ENCODE results near the gene GOLGA3. TPM values are rescaled to one million over a fixed set of nuclear protein-coding genes. Genes with fewer than 3 reads are reported as not detected.

GOLGA3 gene
- total and polyA plus RNA-seq, 10 of the 15 experiments (the other 5 are each of a cell fraction or from before 2014, with no cell fraction given) = 2.0 to 42.7 (median 15.2) TPM

DNA sequence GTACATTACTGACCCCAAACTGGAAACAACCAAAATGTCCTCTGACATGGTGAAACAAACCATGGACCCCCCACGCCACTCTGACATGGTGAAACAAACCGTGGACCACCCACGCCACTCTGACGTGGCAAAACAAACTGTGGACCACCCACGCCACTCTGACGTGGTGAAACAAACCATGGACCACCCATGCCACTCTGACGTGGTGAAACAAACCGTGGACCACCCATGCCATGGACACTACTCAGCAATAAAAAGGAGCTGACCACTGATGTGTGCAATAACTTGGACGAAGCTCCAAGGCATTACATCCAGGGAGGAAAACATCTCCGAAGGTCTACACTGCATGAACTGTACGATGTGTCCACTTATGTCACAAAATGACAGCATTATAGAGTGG, 3.1 kb upstream of the GOLGA3 start (continued):
- TF ChIP-seq, protein P1, sequence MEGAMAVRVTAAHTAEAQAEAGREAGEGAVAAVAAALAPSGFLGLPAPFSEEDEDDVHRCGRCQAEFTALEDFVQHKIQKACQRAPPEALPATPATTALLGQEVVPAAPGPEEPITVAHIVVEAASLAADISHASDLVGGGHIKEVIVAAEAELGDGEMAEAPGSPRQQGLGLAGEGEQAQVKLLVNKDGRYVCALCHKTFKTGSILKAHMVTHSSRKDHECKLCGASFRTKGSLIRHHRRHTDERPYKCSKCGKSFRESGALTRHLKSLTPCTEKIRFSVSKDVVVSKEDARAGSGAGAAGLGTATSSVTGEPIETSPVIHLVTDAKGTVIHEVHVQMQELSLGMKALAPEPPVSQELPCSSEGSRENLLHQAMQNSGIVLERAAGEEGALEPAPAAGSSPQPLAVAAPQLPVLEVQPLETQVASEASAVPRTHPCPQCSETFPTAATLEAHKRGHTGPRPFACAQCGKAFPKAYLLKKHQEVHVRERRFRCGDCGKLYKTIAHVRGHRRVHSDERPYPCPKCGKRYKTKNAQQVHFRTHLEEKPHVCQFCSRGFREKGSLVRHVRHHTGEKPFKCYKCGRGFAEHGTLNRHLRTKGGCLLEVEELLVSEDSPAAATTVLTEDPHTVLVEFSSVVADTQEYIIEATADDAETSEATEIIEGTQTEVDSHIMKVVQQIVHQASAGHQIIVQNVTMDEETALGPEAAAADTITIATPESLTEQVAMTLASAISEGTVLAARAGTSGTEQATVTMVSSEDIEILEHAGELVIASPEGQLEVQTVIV (IDR thresholded peaks at IDR 0.05; ENCODE audit: borderline replicate concordance, partially characterized antibody) = no peak

DNA sequence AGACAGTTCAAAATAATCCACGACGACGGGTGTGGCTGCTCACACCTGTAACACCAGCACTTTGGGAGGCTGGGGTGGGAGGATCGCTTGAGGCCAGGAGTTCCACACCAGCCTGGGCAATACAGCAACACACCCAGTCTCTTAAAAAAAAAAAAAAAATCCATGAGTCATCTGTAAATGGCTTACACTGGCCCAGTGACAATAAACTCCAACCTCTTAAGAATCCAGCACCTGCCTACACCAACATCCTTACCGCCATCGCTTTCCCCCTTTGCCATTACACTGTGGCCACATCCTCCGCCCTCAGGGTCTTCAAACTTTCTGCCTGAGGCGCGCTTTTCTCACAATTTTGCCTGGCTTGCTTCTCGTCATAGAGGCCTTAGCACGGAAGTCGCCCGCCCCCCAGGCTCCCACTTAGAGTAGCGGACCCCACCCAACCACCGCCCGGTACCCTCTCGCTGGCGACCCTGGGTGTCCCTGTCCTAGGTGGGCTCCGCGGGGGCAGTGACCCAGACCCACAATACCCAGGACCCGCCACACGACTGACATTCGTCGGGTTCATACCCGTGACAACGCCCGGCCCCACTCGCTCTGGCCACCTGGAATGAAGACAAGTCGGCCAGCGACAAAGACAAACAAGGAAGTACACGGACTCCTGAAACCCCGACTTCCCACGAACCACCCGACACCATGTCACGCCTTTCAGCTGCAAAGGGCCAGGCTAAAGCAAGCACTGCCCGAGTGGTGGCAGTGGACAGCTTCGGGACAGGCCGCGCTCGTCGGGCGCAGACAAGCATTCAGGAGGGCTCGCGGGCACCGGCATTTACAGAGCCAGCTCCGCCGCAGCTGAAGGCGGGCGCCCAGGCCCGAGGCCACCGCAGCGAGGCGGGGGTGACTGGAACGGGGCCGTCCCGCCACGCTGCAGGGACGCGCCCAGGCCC, 636 bp downstream of the GOLGA3 start:
- ChIA-PET CTCF (interaction anchor here (1.2 kb wide), 1 partner anchor 8 kb away, joined by 6 read pairs; no protein-coding TSS in a partner anchor), SMC1A (ENCODE audit: uncharacterized antibody, unreplicated experiment) (interaction anchor here (1.3 to 1.6 kb wide), 2 partner anchors 60 to 158 kb away, joined by 3 to 6 read pairs; partner anchors contain the start of gene ZNF26), POLR2A (interaction anchor here (0.9 to 1.2 kb wide), 3 partner anchors 8 to 73 kb away, joined by 3 to 7 read pairs (median 3); no protein-coding TSS in a partner anchor), RAD21 (ENCODE audit: unreplicated experiment) (interaction anchor here (1.2 to 1.6 kb wide), 3 partner anchors 8 to 252 kb away, joined by 3 to 6 read pairs (median 5); no protein-coding TSS in a partner anchor)
- 9% methylated on average over 44 of the region's 59 CpGs for WGBS (ENCODE audit: insufficient coverage, insufficient replicate concordance, low lambda C conversion rate, missing lambda C conversion rate)
- peak overlapping the region; percentile 66 for H3K4me2 ChIP-seq (ENCODE audit: control insufficient read depth, insufficient read depth)
- no peaks in the 10 kb centered on the region for H4K20me1 ChIP-seq (ENCODE audit: control insufficient read depth, insufficient read depth)
- H3K4me3 ChIP-seq = peak overlapping the region; percentile 97
- in situ Hi-C loops (cut with MboI) (no loop called here), intact Hi-C loops (cut with micrococcal nuclease; ENCODE audit: unreplicated experiment) (no loop called here)
- H3K27ac ChIP-seq (ENCODE audit: control insufficient read depth, insufficient read depth) = peak overlapping the region; percentile 100
- peaks cover 42% of the 10 kb centered on the region for H3K79me2 ChIP-seq (ENCODE audit: control insufficient read depth, insufficient read depth, low read length)
- no peaks in the 10 kb centered on the region for H3K9me3 ChIP-seq (replicated peaks; ENCODE audit: control insufficient read depth, insufficient read depth, low read length)
- peaks cover 6 to 20% of the 10 kb centered on the region in 2 experiments; a peak in 3 of 4 replicates for H3K36me3 ChIP-seq (ENCODE audit: control insufficient read depth in 2 of 2, insufficient read depth in 2 of 2, low read length in 1 of 2)
- peak; percentile 23 for FAIRE-seq
- H2AFZ ChIP-seq (ENCODE audit: control insufficient read depth, low read depth, low read length) = no peak overlapping the region; the same call in 1 of the 2 replicates
- DNase-seq (ENCODE audit: low read depth, low spot score) = no peak
- H3K4me1 ChIP-seq (ENCODE audit: control insufficient read depth, insufficient read depth, low read length) = peaks cover 12% of the 10 kb centered on the region
- BruUV-seq (replicated peaks) = TSS peak; percentile 70
- peak overlapping the region; percentile 97 for H3K9ac ChIP-seq (ENCODE audit: control insufficient read depth, insufficient read depth, low read length)
- ATAC-seq = peak; percentile 63
- no peaks in the 10 kb centered on the region for H3K27me3 ChIP-seq (replicated peaks in 1 of 2; ENCODE audit: control insufficient read depth in 2 of 2, insufficient read depth in 2 of 2, low read length in 1 of 2)
- 0 out of 2 replicates have a peak, but pooled peaks have one; percentile 39 for TF ChIP-seq DPF2 (IDR thresholded peaks at IDR 0.05)
- TF ChIP-seq SRF (IDR thresholded peaks at IDR 0.05; ENCODE audit: low read depth in 2 of 2, low read length in 2 of 2) = peak in 1 of 2 experiments; percentile 27; a peak in 1 of 4 replicates
- TF ChIP-seq, protein P1 (IDR thresholded peaks at IDR 0.05; ENCODE audit: borderline replicate concordance, partially characterized antibody) = no peak
- no peak for TF ChIP-seq CBX5 (IDR thresholded peaks at IDR 0.05; ENCODE audit: low read depth)
- TF ChIP-seq, protein P2, sequence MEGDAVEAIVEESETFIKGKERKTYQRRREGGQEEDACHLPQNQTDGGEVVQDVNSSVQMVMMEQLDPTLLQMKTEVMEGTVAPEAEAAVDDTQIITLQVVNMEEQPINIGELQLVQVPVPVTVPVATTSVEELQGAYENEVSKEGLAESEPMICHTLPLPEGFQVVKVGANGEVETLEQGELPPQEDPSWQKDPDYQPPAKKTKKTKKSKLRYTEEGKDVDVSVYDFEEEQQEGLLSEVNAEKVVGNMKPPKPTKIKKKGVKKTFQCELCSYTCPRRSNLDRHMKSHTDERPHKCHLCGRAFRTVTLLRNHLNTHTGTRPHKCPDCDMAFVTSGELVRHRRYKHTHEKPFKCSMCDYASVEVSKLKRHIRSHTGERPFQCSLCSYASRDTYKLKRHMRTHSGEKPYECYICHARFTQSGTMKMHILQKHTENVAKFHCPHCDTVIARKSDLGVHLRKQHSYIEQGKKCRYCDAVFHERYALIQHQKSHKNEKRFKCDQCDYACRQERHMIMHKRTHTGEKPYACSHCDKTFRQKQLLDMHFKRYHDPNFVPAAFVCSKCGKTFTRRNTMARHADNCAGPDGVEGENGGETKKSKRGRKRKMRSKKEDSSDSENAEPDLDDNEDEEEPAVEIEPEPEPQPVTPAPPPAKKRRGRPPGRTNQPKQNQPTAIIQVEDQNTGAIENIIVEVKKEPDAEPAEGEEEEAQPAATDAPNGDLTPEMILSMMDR (IDR thresholded peaks at IDR 0.05 in 2 of 3, conservative IDR thresholded peaks at IDR 0.05 in 1 of 3; ENCODE audit: control insufficient read depth in 2 of 3, extremely low read depth in 1 of 3, insufficient read depth in 1 of 3, low read depth in 3 of 3, low read length in 3 of 3) = no peak
- TF ChIP-seq, protein P3, sequence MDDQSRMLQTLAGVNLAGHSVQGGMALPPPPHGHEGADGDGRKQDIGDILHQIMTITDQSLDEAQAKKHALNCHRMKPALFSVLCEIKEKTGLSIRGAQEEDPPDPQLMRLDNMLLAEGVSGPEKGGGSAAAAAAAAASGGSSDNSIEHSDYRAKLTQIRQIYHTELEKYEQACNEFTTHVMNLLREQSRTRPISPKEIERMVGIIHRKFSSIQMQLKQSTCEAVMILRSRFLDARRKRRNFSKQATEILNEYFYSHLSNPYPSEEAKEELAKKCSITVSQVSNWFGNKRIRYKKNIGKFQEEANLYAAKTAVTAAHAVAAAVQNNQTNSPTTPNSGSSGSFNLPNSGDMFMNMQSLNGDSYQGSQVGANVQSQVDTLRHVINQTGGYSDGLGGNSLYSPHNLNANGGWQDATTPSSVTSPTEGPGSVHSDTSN (IDR thresholded peaks at IDR 0.05; ENCODE audit: insufficient replicate concordance, low read depth, low read length) = no peak
- TF ChIP-seq POLR2A (IDR thresholded peaks at IDR 0.05; ENCODE audit: low read depth, low read length) = peak; percentile 78; the same call in 1 of the 2 replicates
- TF ChIP-seq, protein P4, sequence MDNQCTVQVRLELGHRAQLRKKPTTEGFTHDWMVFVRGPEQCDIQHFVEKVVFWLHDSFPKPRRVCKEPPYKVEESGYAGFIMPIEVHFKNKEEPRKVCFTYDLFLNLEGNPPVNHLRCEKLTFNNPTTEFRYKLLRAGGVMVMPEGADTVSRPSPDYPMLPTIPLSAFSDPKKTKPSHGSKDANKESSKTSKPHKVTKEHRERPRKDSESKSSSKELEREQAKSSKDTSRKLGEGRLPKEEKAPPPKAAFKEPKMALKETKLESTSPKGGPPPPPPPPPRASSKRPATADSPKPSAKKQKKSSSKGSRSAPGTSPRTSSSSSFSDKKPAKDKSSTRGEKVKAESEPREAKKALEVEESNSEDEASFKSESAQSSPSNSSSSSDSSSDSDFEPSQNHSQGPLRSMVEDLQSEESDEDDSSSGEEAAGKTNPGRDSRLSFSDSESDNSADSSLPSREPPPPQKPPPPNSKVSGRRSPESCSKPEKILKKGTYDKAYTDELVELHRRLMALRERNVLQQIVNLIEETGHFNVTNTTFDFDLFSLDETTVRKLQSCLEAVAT (IDR thresholded peaks at IDR 0.05) = peak; percentile 30; the same call in 1 of the 2 replicates

All from GM12878 (cell line).